Raji (cell line): ENCODE measurements around the gene SYT17.

Experiments
- POLR2A ChIP-seq: IDR thresholded peaks from 2 replicates; pipeline ENCODE4 v1.6.1; 2011; ENCODE audit warnings: low read depth, low read length, control low read depth; ENCODE audit not compliant: insufficient read depth

SYT17 gene

DNA sequence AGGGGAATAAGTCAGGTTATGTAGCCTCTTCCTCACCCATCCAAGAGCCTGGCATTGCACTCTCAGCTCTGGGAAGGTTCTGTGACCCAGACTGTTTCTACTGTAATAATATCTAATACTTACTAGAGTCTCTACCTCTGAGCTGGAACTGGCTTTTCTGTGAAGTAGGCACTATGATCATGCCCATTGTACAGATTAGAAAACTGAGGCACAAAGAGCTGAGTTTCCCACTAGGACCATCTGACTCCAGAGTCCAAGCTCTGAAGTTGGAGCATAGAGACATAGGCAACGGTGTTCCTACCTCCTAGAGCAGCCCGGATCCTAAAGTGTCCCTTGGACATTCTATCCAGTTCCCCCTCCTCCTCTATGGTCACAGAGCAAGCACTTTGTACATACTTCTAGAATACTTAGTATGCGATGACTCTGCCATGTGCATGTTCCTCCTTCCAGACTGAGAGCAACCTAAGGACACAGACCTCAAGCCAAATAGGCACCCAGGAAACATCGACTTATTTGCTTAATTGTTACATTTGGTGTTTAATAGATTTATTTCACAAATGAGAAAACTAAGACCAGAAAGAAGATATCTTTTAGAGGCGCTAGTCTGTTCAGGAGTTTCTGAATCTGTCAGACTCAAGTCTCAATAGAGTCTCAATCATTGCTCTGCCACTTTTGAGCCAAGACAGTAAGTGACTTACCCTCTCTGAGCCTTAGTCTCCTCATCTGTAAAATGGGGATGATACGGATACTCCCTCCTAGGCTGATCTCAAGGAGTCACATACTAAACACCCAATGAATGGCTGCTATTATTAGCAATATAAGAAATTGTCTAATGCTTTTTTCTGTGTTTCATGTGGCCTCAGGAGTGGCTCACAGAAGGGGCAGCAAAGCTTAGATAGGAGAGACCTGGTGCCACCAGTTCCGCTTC, 121.1 kb downstream of the SYT17 start:
- no peak for TF ChIP-seq POLR2A

DNA sequence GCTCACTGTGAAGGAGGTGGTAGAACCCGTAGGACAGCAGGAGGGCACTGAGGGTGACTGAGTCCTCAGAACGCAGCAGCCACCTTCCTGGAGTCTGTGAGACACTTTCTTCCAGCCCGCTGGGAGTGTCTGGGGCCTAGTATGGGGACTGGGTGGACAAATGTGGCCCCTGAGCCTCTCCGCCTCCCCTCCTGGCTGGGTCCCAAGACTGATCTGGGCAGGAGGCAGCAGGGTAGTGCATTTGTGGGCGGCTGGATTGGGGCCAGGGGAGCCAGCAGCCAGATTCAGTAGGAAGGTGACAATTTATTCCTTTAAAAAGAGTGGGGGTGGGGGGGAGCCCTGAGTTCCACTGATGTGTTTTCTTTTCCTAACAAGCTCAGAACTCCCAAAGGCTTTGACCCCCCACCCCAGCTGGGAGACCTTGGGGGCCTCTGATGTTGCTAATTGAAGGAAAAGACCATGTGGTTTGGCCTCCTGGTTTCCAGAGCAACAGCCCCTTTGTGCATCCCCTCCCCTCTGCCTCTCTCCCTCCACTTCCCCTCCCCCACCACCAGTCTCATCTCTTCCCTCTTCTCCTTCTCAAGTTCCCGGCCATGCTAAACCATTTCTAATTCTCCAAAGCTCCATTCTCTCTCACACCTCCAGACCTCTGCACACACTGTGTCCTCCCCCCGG, 121.9 kb downstream of the SYT17 start:
- no peak for TF ChIP-seq POLR2A

DNA sequence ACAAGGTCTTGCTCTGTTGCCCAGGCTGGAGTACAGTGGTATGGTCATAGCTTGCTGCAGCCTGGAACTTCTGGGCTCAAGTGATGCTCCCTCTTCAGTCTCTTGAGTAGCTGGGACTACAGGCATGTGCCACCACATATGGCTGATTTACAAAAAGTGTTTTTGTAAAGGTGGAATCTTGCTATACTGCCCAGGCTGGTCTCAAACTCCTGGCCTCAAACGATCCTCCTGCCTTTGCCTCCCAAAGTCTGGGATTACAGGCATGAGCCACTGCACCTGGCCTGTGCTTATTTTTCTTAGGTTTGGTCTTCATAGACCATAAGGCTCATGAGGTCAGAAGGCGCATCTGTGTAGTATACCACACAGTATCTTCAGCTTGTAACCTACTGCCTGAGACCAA, 122.8 kb downstream of the SYT17 start:
- TF ChIP-seq POLR2A = no peak

DNA sequence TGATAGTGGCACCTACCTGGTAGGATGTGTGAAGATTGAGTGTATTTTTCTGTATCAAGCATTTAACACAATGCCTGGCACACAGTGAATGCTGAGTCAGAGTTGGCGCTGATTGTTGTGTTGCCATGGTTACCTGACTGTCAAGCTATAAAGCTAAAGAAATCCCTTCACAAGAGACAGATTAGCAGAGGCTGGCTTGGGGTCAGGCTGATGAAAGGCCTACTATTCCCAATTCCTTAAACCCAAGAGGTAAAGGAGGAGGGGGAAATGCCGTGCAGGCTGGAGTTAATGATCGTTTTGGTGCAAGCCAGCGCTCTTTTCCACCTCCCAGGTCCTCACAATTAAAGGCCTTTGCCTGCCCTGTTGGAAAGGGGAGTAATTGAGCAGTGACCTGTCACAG, 123.4 kb downstream of the SYT17 start:
- no peak for TF ChIP-seq POLR2A

DNA sequence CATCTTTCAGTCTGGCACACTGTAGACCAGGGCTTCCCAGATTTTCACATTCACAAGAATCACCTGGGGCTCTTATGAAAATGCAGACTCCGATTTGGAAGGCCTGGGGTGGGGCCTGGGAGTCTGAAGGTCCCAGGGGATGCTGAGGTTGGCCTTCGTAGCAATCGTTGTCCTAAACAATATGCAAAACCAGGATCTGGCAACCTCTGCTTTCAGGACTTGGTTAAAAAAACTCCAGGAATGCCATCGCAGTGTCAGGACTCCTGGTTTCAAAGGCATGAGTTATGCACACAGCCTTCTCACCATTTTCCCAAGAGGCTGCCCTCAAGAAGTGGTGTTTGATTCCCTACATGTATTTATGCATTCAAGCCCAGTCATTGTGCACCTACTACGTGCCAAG, 124.1 kb downstream of the SYT17 start:
- TF ChIP-seq POLR2A = no peak

DNA sequence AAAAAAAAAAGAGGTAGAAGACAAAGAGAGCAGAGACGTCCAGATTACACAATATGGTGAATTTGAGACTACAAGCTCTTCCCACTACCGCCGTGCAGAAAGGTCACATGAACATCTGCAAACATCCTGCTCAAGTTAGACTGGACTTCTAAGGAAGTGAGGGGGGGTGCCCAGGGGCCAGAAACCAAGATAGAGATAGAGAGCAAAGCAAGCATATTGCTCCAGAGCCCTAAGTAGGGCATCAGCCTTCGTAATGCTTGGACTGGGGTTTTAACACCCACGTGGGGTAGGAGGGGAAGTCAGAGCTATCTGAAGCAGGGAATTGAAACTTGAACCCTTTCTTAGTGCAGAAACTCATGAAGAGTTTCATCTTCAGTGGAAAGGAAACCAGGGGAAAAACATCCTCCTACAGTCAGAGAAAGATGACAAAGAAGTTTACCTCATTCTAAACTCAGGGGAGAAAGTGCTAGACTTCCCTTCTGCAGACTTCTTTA, 126.2 kb downstream of the SYT17 start:
- no peak for TF ChIP-seq POLR2A

DNA sequence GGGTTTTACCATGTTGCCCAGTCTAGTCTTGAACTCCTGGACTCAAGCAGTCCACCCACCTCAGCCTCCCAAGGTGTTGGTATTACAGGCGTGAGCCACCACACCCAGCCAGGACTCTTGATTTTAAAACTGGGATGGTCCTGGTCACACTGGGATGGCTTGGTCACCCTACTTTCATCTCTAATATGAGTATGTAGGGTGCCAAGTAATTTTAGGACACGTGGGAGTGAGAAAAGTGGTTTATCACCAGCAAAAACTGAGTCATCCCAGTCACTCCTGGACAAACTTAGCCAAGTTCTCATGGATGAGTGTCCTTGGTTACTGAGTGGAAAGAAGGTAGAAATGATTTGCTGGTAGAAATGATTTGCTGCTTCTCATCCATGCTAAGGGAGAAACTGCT, 127.4 kb downstream of the SYT17 start:
- TF ChIP-seq POLR2A = no peak

DNA sequence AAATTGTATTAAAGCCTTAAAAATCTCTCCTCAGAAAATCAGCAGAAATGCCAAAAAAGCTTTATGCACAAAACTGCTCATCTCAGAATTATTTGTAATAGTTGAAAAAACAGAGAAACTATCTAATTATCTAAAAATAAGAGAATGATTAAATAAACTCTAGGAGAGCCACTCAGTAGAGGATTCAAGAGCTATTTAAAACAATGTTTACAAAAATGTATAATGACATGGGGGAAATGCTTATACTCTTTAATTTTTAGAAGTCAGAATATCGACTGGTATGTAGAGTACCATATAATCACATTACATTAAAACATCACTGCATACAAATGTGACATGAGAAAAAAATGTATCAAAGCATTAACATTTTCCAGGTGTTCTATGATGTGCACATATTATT, 129.4 kb downstream of the SYT17 start:
- TF ChIP-seq POLR2A = no peak

DNA sequence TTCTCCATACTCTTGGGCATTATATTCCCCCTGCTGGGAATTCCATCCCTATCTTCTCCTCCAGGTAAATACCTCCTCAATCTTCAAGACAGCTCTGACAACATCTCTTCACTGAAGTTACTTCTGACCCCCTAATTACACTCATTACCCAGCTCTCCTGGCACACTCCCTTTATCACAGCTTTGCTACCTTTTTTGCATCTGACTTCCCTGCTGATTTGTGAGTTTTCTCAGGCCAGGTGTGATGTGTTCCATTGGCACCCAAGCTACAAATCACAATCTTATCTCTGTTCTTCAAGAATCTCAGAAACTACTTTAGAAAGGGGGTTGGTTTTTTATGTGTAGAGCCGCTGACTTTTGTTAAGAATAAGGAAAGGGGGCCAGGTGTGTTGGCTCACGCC, 131.5 kb downstream of the SYT17 start:
- no peak for TF ChIP-seq POLR2A

DNA sequence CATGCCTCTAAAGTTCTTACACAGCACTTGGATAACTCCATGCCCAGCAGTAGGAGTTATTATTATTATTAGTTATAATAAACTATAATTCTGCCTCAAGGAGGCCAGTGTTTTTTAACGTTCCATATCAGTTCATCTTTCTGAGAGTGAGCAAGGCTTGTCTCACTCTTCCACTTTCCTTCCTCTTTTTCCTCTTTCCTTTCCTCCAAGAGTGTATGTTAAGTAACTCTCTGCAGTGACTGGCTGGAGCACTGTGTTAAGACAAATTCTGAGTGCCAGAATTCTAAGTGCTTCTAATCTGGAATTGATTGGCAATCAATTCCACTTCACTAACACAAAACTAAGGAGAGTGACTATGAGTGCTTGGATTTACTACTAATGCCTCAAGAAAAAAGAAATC, 133.9 kb downstream of the SYT17 start:
- no peak for TF ChIP-seq POLR2A

DNA sequence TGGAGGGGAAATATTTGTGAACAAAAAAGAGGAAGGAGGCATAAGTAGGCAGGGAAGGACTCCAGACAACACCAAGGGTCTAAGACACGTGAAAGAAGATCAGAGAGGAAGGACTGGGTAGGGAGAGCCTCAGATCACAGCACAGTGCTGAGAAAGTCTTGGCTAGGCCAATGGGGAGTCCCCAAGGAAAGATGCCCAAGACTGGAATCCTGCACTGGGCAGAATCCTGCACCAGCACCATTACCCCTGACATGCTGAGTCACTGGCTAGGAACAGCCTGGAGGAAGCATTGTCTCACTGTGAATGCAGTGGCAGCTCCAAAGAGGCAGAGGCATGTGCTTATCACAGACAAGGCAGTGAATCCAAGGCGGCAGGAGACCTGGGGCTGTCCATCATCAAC, 136.7 kb downstream of the SYT17 start:
- no peak for TF ChIP-seq POLR2A

DNA sequence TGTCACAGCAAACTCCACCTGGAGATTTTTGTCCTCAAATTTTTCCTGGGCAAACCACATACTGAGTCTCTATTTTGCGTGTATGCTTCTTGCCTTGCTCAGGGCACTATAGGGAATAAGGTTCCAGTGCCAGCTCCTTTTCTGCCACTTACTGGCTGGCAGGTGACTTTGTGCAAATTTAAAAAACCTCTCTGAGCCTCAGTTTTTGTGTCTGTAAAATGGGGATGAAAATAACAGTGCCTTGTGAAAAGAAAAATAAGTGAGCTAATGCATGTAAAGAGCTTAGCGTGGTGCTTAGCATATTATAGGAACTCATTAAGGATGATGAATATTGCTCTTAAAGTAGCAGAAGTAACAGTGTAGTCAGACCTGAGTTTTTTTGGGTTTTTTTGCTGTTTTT, 137.4 kb downstream of the SYT17 start:
- no peak for TF ChIP-seq POLR2A

DNA sequence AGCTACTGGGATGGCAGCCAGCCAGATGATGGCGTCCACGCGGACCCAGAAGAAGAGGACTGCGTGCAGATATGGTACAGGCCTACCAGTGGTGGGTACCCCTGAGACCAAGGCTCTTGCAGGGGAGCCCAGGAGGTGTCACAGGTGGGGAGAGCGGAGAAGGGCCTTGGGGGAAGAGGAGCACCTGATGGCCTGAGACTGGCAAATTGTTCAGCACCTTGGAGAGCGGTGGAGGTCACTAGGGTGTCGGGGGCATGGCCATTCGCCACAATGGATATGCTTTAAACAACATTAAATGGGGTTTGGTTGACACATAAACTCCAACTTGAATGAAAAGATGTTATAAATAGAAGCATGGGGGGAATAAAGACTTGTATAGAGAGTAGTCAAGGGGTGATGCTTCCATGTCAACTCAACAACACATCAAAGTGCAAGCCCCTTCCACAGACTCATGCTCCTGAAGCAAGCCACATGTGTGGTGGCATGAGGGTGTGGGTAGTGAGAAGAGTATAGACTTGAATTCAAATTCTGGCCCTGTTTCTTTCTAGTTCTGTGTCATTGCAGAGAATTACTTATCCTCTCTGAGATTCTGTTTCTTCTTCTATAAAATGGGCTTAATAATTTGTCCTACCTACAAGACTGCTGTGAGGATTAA, 139.7 kb downstream of the SYT17 start:
- TF ChIP-seq POLR2A = no peak

DNA sequence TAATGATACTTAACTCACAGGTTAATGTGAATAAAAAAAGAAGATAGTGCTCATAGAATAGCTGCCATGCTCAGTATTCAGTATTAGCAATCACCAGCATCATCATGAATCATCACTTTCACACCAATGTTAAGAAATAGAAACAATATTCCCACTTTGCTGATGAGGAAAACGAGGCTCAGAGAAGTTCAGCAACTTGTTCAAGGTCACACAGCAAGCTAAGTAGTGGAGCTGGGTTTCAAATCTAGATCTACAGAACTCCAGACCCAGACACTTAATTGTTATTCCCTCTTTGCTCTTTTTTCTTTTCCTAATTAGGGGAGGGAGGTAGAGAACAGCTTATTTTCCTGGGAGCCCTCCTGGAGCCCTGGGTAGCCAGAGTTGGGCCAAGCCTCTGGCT, 140.4 kb downstream of the SYT17 start:
- TF ChIP-seq POLR2A = no peak

DNA sequence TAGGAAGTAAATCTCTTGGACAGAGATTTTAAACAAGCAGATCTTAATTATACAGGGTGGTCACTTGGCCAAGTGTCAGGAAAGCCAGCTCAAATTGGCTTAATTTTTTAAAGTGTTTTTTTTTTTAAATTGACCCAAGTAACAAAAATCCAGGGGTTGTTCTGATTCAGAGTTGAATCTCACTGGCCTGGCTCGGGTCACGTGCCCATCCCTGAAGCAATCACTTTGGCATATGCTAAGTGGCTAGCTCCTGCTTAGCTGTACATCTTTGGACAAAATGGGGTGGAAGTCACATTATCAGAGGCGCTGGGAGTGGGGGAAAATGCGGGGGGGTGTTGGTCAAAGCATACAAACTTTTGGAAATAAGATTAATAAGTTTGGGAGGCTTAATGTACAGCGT, 141.1 kb downstream of the SYT17 start:
- TF ChIP-seq POLR2A = no peak
